OCI-LY7 (cell line): Measurements from ENCODE around the gene LRP3. TPM values are rescaled to one million over a fixed set of nuclear protein-coding genes. Genes with fewer than 3 reads are reported as not detected.

Experiments
- BruUV-seq: library from RNA; stranded (reverse); fragments of 400-500 nt; replicated peaks from 2 replicates; lab custom pipeline; 2021; lab: Mats Ljungman, UMichigan
- CTCF ChIA-PET: fragments of 300-600 bp; sonication (Branson Sonifier 250); formaldehyde crosslinking; loops from one replicate; lab custom pipeline; 2022; ENCODE audit warnings: antibody characterized with exemption; ENCODE audit not compliant: unreplicated experiment; lab: Charles Lee
- POLR2A ChIA-PET: fragments of 300-600 bp; sonication (Branson Sonifier 250); formaldehyde crosslinking; loops from one replicate; lab custom pipeline; 2022; ENCODE audit warnings: antibody characterized with exemption; lab: Charles Lee
- DNase-seq: peaks from one replicate; pipeline ENCODE4 v3.0.0-alpha.2; 2015; ENCODE audit warnings: low spot score
- H2AFZ ChIP-seq: fragments of 200-600 bp; sonication (generic), shearing (Covaris generic); 2 replicates; pipeline ENCODE4 v1.6.1; 2014; ENCODE audit warnings: mild to moderate bottlenecking, antibody characterized with exemption, low read length, moderate library complexity
- H3K27ac ChIP-seq: fragments of 200-600 bp; sonication (generic); 2 replicates; pipeline ENCODE4 v1.5.1; 2014; ENCODE audit warnings: mixed run types, low read depth, mild to moderate bottlenecking, moderate library complexity, low read length, inconsistent platforms; ENCODE audit not compliant: poor library complexity, severe bottlenecking
- H3K36me3 ChIP-seq: fragments of 200-600 bp; sonication (generic); 2 replicates; pipeline ENCODE4 v1.6.1; 2014; ENCODE audit warnings: mild to moderate bottlenecking, antibody characterized with exemption, low read length, moderate library complexity, mixed read lengths; ENCODE audit not compliant: insufficient read depth
- H3K4me1 ChIP-seq: fragments of 200-600 bp; sonication (generic); 2 replicates; pipeline ENCODE4 v1.5.1; 2014; ENCODE audit warnings: mild to moderate bottlenecking, low read length; ENCODE audit not compliant: insufficient read depth, poor library complexity, severe bottlenecking
- H3K4me2 ChIP-seq: fragments of 200-600 bp; sonication (generic); 2 replicates; pipeline ENCODE4 v1.6.1; 2014; ENCODE audit warnings: mild to moderate bottlenecking, low read length
- H3K4me3 ChIP-seq: fragments of 200-600 bp; sonication (generic); 2 replicates; pipeline ENCODE4 v1.5.1; 2014; ENCODE audit warnings: mild to moderate bottlenecking, low read depth, low read length; ENCODE audit not compliant: poor library complexity, severe bottlenecking
- H3K79me2 ChIP-seq: fragments of 200-600 bp; sonication (generic); 2 replicates; pipeline ENCODE4 v1.6.1; 2016; ENCODE audit warnings: low read depth, mild to moderate bottlenecking, low read length, moderate library complexity, mixed read lengths; ENCODE audit not compliant: insufficient read depth
- H3K9me2 ChIP-seq: fragments of 200-600 bp; sonication (generic); 2 replicates; pipeline ENCODE4 v1.6.1; 2016; ENCODE audit warnings: mild to moderate bottlenecking, low read length, mixed read lengths; ENCODE audit not compliant: insufficient read depth
- H3K9me3 ChIP-seq: fragments of 200-600 bp; sonication (generic); 2 replicates; pipeline ENCODE4 v1.6.1; 2014; ENCODE audit warnings: mild to moderate bottlenecking, mixed run types, low read length, mixed read lengths
- H4K20me1 ChIP-seq: fragments of 200-600 bp; sonication (generic); 2 replicates; pipeline ENCODE4 v1.6.1; 2014; ENCODE audit warnings: mild to moderate bottlenecking, antibody characterized with exemption, low read length, moderate library complexity, mixed read lengths; ENCODE audit not compliant: insufficient read depth
- CTCF ChIP-seq: fragments of 200-600 bp; sonication (generic); conservative IDR thresholded peaks from 2 replicates; pipeline ENCODE4 v1.5.1; 2014; ENCODE audit warnings: mild to moderate bottlenecking, antibody characterized with exemption, low read length, moderate library complexity, mixed read lengths
- EZH2phosphoT487 ChIP-seq: fragments of 200-600 bp; sonication (generic); IDR thresholded peaks from 2 replicates; pipeline ENCODE4 v1.6.1; 2018; ENCODE audit warnings: low read depth, borderline replicate concordance, mild to moderate bottlenecking, mixed run types, antibody characterized with exemption, low read length, moderate library complexity, mixed read lengths
- intact Hi-C: fragments of 100-400 bp; cut with micrococcal nuclease; formaldehyde crosslinking; loops from one replicate; pipeline ENCODE4 v1.10.0; 2022; ENCODE audit not compliant: unreplicated experiment
- total RNA-seq, 2 experiments: library from RNA; depleted of rRNA in 1 of 2; stranded (reverse); fragments of >200 nt in 1 of 2; shearing (Covaris generic) in 1 of 2; gene quantifications; 2 replicates each; pipeline ENCODE4 v1.2.3, GENCODE V29; 2014 to 2022

Gene LRP3
- total RNA-seq, 2 experiments from 2014 or later = not detected

GRCh38 chr19:33175886-33176669 is 18.1 kb upstream of the LRP3 start:
- peak overlapping the region; percentile 51 for H3K27ac ChIP-seq
- H3K4me3 ChIP-seq = peak overlapping the region; percentile 85
- no peaks in the 10 kb centered on the region for H3K9me3 ChIP-seq
- DNase-seq = peak; percentile 17
- H3K36me3 ChIP-seq = no peaks in the 10 kb centered on the region
- TF ChIP-seq CTCF (peak; percentile 25; the same call in 1 of the 2 replicates), EZH2phosphoT487 (no peak)
- no peaks in the 10 kb centered on the region for H4K20me1 ChIP-seq
- peaks cover 17% of the 10 kb centered on the region for H3K4me1 ChIP-seq
- intact Hi-C loops = loop anchor here (2.0 to 10.0 kb wide), 5 partner anchors 49 to 834 kb away; partner anchors contain the start of genes ANKRD27, FAAP24, PDCD5 and RGS9BP
- peak overlapping the region; percentile 75 for H2AFZ ChIP-seq
- ChIA-PET CTCF (interaction anchor here (0.6 to 1.0 kb wide), 2 partner anchors 85 to 204 kb away, joined by 4 read pairs; partner anchors contain the start of gene FAAP24), POLR2A (interaction anchor here (0.5 to 1.4 kb wide), 6 partner anchors 9 to 203 kb away, joined by 3 to 6 read pairs (median 3); no protein-coding TSS in a partner anchor)
- peak overlapping the region; percentile 79 for H3K4me2 ChIP-seq
- H3K79me2 ChIP-seq = peaks cover 8% of the 10 kb centered on the region; the same call in 1 of the 2 replicates
- TSS peak; percentile 76 for BruUV-seq
- H3K9me2 ChIP-seq = no peaks in the 10 kb centered on the region

- no TSS peak for BruUV-seq
- Histone ChIP-seq H3K4me1 (peaks cover 17% of the 10 kb centered on the region), H3K36me3 (no peaks in the 10 kb centered on the region), H3K4me3 (peak overlapping the region; percentile 85), H4K20me1 (no peaks in the 10 kb centered on the region), H2AFZ (peak overlapping the region; percentile 75), H3K9me2 (no peaks in the 10 kb centered on the region), H3K4me2 (peak overlapping the region; percentile 84), H3K79me2 (peaks cover 8% of the 10 kb centered on the region; the same call in 1 of the 2 replicates), H3K9me3 (no peaks in the 10 kb centered on the region), H3K27ac (peak overlapping the region; percentile 51)
- CTCF ChIA-PET = interaction anchor here (0.6 to 1.1 kb wide), 3 partner anchors 51 to 204 kb away, joined by 3 to 4 read pairs (median 4); partner anchors contain the start of gene FAAP24
- intact Hi-C loops = loop anchor here (1.0 to 10.0 kb wide), 7 partner anchors 50 to 835 kb away; partner anchors contain the start of genes ANKRD27, CEBPA, FAAP24 and PDCD5
- no peak for TF ChIP-seq EZH2phosphoT487
- no peak; the same call in 1 of the 2 replicates for TF ChIP-seq CTCF
- POLR2A ChIA-PET = interaction anchor here (0.5 to 1.4 kb wide), 6 partner anchors 10 to 203 kb away, joined by 3 to 6 read pairs (median 3); no protein-coding TSS in a partner anchor
- DNase-seq = peak; percentile 95
Observed at GRCh38 chr19:33176670-33177416, 17.3 kb upstream of the LRP3 start.
